Testis (tissue), 3 donors: ENCODE results near the gene MDP1. TPM values are rescaled to one million over a fixed set of nuclear protein-coding genes. Genes with fewer than 3 reads are reported as not detected.
"Not testable (repeated sequence)": the region's sequence is repeated elsewhere in the genome, so short reads cannot be mapped to it uniquely, and the experiment has no call there.

Source experiments
- DNase-seq: peaks from one replicate; pipeline ENCODE4 v3.0.0-alpha.2; 2019
- H3K27ac ChIP-seq, 2 donors: fragments of 200-600 bp; sonication (generic); one replicate each; pipeline ENCODE4 v1.5.1; 2019
- H3K27me3 ChIP-seq: fragments of 200-600 bp; sonication (generic); one replicate; pipeline ENCODE4 v1.5.1; 2019
- H3K36me3 ChIP-seq: fragments of 200-600 bp; sonication (generic); one replicate; pipeline ENCODE4 v1.5.1; 2017; ENCODE audit warnings: low read depth; ENCODE audit errors: missing control alignments
- H3K4me1 ChIP-seq: fragments of 200-600 bp; sonication (generic); one replicate; pipeline ENCODE4 v1.5.1; 2019
- H3K4me3 ChIP-seq, 2 donors: fragments of 200-600 bp; sonication (generic); one replicate each; pipeline ENCODE4 v1.5.1; 2017 to 2019
- H3K9me3 ChIP-seq: fragments of 200-600 bp; sonication (generic); one replicate; pipeline ENCODE4 v1.5.1; 2017
- POLR2A ChIP-seq: fragments of 450-650 bp; IDR thresholded peaks from one replicate; pipeline ENCODE4 v1.6.1; 2017; ENCODE audit warnings: antibody characterized with exemption, mild to moderate bottlenecking, moderate library complexity
- WGBS, 2 donors: methylation state at CpG; one replicate each; pipeline ENCODE4 v1.1.5; 2018; 5-methylcytosine and 5-hydroxymethylcytosine counted together
- intact Hi-C: fragments of 100-400 bp; cut with DNase I; formaldehyde crosslinking; loops from one replicate; pipeline ENCODE4 v1.15.1; 2023; ENCODE audit warnings: low total_unique reads
- polyA plus RNA-seq: library from polyadenylated mRNA; stranded (reverse); fragments of 350-450 nt; fragmentation: Illumina TruSeq; extraction: RNeasy Lipid Tissue Mini Kit (QIAGEN cat#74804); gene quantifications from one replicate; pipeline ENCODE4 v1.2.3, GENCODE V29; 2014; ENCODE audit warnings: low read depth, low replicate concordance; ENCODE audit not compliant: insufficient read depth
- total RNA-seq, 2 donors: library from RNA; depleted of rRNA; stranded (reverse); fragments of >200 nt; gene quantifications; one replicate each; pipeline ENCODE4 v1.2.3, GENCODE V29; 2016
- TF ChIP-seq, protein P1 (sequence below), 3 experiments: fragments of 450-650 bp in 2 of 3; fragments of 200-600 bp in 1 of 3; sonication (generic) in 1 of 3; IDR thresholded peaks; one replicate each; pipeline ENCODE4 v1.5.1; 2016 to 2019; ENCODE audit warnings: antibody characterized with exemption in 3 of 3, mild to moderate bottlenecking in 2 of 3, moderate library complexity in 1 of 3

The MDP1 gene
- total and polyA plus RNA-seq, 3 donors from 2014 or later: 17.3 to 20.1 (median 19.5) TPM

DNA sequence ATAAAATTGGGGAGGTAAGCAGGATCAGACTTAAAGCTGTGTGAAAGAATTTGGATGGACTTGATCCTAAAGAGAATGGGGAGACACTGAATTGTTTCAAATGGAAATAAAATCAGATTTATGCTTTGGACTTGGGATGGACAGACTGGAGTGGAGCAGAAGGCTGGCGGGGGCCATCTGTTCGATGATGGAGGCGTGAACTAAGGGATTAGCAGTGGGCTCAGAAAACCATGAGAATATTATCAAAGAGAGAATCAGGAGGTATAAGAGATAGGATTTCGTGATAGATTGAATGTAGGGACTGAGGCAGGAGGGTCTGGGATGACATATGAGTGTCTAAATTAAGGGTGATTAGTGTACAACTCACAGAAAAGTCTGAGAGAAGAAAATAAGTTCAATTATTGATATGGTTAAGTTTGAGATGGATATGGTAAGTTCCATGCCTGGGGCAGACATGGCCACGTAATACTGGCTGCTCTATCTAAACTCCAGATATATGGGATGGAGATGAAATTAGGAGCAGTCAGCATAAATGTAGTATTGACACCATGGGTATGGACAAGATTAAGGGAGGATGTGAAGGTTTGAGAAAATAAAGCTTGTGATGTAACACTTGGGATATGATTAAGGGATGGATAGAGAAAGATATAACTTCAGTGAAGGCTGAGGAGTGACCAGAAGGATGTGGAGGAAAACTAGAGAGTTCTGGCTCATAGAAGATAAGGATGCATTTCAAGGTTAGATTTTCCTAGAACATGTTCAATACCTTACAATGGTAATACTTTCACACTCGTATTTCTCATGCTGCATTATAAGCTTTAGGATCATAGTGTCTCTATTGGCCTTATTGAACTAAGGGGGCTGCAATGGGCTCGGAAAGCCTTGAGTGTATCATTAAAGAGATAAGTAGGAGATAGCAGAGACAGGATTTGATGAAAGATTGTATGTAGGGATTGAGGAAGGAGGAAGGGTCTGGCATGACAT is 11.4 kb downstream of the MDP1 start:
- Histone ChIP-seq H3K9me3 (no peaks in the 10 kb centered on the region), H3K27ac (no peak overlapping the region), H3K4me1 (no peaks in the 10 kb centered on the region), H3K27me3 (no peaks in the 10 kb centered on the region), H3K36me3 (no peaks in the 10 kb centered on the region), H3K4me3 (no peak overlapping the region)
- DNase-seq: no peak
- intact Hi-C loops: no loop called here
- no peak for TF ChIP-seq POLR2A
- TF ChIP-seq, protein P1, sequence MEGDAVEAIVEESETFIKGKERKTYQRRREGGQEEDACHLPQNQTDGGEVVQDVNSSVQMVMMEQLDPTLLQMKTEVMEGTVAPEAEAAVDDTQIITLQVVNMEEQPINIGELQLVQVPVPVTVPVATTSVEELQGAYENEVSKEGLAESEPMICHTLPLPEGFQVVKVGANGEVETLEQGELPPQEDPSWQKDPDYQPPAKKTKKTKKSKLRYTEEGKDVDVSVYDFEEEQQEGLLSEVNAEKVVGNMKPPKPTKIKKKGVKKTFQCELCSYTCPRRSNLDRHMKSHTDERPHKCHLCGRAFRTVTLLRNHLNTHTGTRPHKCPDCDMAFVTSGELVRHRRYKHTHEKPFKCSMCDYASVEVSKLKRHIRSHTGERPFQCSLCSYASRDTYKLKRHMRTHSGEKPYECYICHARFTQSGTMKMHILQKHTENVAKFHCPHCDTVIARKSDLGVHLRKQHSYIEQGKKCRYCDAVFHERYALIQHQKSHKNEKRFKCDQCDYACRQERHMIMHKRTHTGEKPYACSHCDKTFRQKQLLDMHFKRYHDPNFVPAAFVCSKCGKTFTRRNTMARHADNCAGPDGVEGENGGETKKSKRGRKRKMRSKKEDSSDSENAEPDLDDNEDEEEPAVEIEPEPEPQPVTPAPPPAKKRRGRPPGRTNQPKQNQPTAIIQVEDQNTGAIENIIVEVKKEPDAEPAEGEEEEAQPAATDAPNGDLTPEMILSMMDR (IDR thresholded peaks at IDR 0.05): no peak
- 88 to 93% methylated on average over 7 of the region's 7 CpGs for WGBS, 2 donors

GRCh38 chr14:24203249-24203886 is 12.5 kb downstream of the MDP1 start:
- intact Hi-C loops, H3K27me3 ChIP-seq, H3K9me3 ChIP-seq, H3K4me1 ChIP-seq, H3K4me3 ChIP-seq, H3K36me3 ChIP-seq, H3K27ac ChIP-seq, DNase-seq: not testable (repeated sequence)
- WGBS, 2 donors: 87 to 93% methylated on average over 16 of the region's 16 CpGs

- intact Hi-C loops, H3K4me3 ChIP-seq, H3K4me1 ChIP-seq, DNase-seq, H3K27ac ChIP-seq, H3K9me3 ChIP-seq, H3K36me3 ChIP-seq, H3K27me3 ChIP-seq: not testable (repeated sequence)
- WGBS, 2 donors: 86 to 89% methylated on average over 8 of the region's 8 CpGs
These were observed 13.3 kb downstream of the MDP1 start for GRCh38 chr14:24202538-24202937.

GRCh38 chr14:24198814-24199524 is 16.9 kb downstream of the MDP1 start:
- Histone ChIP-seq H3K4me1 (peaks cover 12% of the 10 kb centered on the region), H3K9me3 (no peaks in the 10 kb centered on the region), H3K4me3 (no peak overlapping the region), H3K27me3 (no peaks in the 10 kb centered on the region), H3K36me3 (no peaks in the 10 kb centered on the region), H3K27ac (no peak overlapping the region)
- DNase-seq: no peak
- WGBS, 2 donors: 89 to 91% methylated on average over 7 of the region's 7 CpGs
- TF ChIP-seq, protein P1 (IDR thresholded peaks at IDR 0.05): no peak
- no peak for TF ChIP-seq POLR2A
- intact Hi-C loops: no loop called here

DNA sequence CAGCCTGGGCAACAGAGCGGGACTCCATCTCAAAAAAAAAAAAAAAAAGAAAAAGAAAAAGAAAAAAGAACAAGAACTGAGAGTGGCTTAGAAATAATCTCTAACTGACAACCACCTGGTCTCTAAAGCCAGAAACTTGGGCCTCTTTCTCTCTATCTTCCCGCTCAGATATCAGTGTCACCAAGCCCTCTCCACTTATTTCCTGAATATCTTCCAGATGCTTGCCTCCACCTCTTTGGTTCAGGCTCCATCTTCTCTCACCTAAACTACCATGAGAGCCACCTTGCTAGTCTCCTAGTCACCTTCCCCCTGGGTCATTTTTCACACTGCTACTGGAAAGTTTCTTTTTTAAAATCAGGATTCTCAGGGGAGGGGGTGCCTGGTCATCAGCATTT is 18.8 kb downstream of the MDP1 start:
- H3K4me3 ChIP-seq: no peak overlapping the region
- intact Hi-C loops: no loop called here
- no peak for TF ChIP-seq POLR2A
- WGBS, 2 donors: 59 to 80% methylated on average over 2 of the region's 2 CpGs
- peaks cover 12% of the 10 kb centered on the region for H3K4me1 ChIP-seq
- DNase-seq: no peak
- H3K27me3 ChIP-seq: no peaks in the 10 kb centered on the region
- no peak overlapping the region for H3K27ac ChIP-seq
- no peaks in the 10 kb centered on the region for H3K9me3 ChIP-seq
- no peaks in the 10 kb centered on the region for H3K36me3 ChIP-seq
